Stimulated activated CD4-positive, alpha-beta T cell treated with anti-CD3 and anti-CD28 coated beads, Interleukin-2, amount 100 ng/mL, for 48 hours (primary cell): ENCODE measurements around the gene SPECC1.
"Not testable (repeated sequence)": the region's sequence is repeated elsewhere in the genome, so short reads cannot be mapped to it uniquely, and the experiment has no call there.

Source experiments
- DNase-seq, 2 donors: peaks; one replicate each; pipeline ENCODE4 v3.0.0-alpha.2; 2020

The SPECC1 gene

GRCh38 chr17:20009302-20010098 lies at the start of gene SPECC1:
Gene SPECC1 (plus strand): TSS chr17:20009359. CDS start chr17:20096652, 87,293 bp downstream.
- DNase-seq = peak; percentile 90 to 92

- not testable (repeated sequence) for DNase-seq
These were observed 46.2 kb upstream of the SPECC1 start for GRCh38 chr17:19962954-19963353.

GRCh38 chr17:19973156-19973555 lies 36.0 kb upstream of the SPECC1 start:
- DNase-seq = no peak

- DNase-seq = no peak
These were observed 33.6 kb upstream of the SPECC1 start for GRCh38 chr17:19975601-19976000.

- peak; percentile 95 to 96 for DNase-seq
These were observed 31.6 kb upstream of the SPECC1 start, which contains the start of gene AKAP10 for GRCh38 chr17:19977293-19978208. Gene AKAP10 (minus strand): TSS chr17:19977828. CDS start chr17:19977679, 149 bp downstream.

- peak; percentile 19 to 30 for DNase-seq
These were observed 30.9 kb upstream of the SPECC1 start for GRCh38 chr17:19978209-19978802.

- DNase-seq = no peak
These were observed 30.4 kb upstream of the SPECC1 start for GRCh38 chr17:19978805-19979211.

GRCh38 chr17:19979917-19980770 lies 29.0 kb upstream of the SPECC1 start:
- no peak for DNase-seq

- no peak for DNase-seq
These were observed 22.0 kb upstream of the SPECC1 start for GRCh38 chr17:19986941-19987861.

- DNase-seq = no peak
These were observed 21.3 kb upstream of the SPECC1 start for GRCh38 chr17:19987897-19988296.

GRCh38 chr17:19991252-19991885 lies 17.8 kb upstream of the SPECC1 start:
- no peak for DNase-seq

GRCh38 chr17:19992803-19993713 lies 16.1 kb upstream of the SPECC1 start:
- DNase-seq = peak; percentile 61 to 66

GRCh38 chr17:19996086-19996485 lies 13.1 kb upstream of the SPECC1 start:
- no peak for DNase-seq

- DNase-seq = no peak
These were observed 12.7 kb upstream of the SPECC1 start for GRCh38 chr17:19996502-19996901.

GRCh38 chr17:20008242-20009051 lies 712 bp upstream of the SPECC1 start:
- peak in 1 of 2 donors; percentile 1 for DNase-seq

- no peak for DNase-seq
These were observed 182 bp upstream of the SPECC1 start for GRCh38 chr17:20009052-20009301.

GRCh38 chr17:20010099-20010863 lies 1.1 kb downstream of the SPECC1 start:
- DNase-seq = no peak

- no peak for DNase-seq
These were observed 1.8 kb downstream of the SPECC1 start for GRCh38 chr17:20010936-20011335.
